Stomach (tissue), 9 donors: ENCODE data around the gene KAZALD1. TPM values are rescaled to one million over a fixed set of nuclear protein-coding genes. Genes with fewer than 3 reads are reported as not detected.
A peak's percentile ranks its signal among the peaks of the same experiment; 100 is the strongest.

Experiments used
- DNase-seq, 2 donors: peaks; one replicate each; pipeline versions ENCODE4 v3.0.0 to v3.0.0-alpha.2; 2013 to 2019
- H3K27ac ChIP-seq, 5 donors: fragments of 200-600 bp in 4 of 5; sonication (generic) in 4 of 5; one replicate each; pipeline ENCODE4 v1.5.1; 2013 to 2019; ENCODE audit warnings: mild to moderate bottlenecking in 1 of 5, moderate library complexity in 1 of 5
- H3K27me3 ChIP-seq, 3 donors: fragments of 200-600 bp; sonication (generic); one replicate each; pipeline ENCODE4 v1.5.1; 2017 to 2019; ENCODE audit warnings: mixed run types in 1 of 3
- H3K36me3 ChIP-seq, 4 donors: fragments of 200-600 bp; sonication (generic); 1 replicate in 3 of 4; 2 replicates in 1 of 4; pipeline ENCODE4 v1.5.1; 2016 to 2019
- H3K4me1 ChIP-seq, 4 donors: fragments of 200-600 bp; sonication (generic); one replicate each; pipeline ENCODE4 v1.5.1; 2016 to 2019
- H3K4me3 ChIP-seq, 4 donors: fragments of 200-600 bp; sonication (generic) in 3 of 4; one replicate each; pipeline ENCODE4 v1.5.1; 2016 to 2019; ENCODE audit warnings: mild to moderate bottlenecking in 1 of 4
- H3K9me3 ChIP-seq, 4 donors: fragments of 200-600 bp; sonication (generic); one replicate each; pipeline ENCODE4 v1.5.1; 2016 to 2019
- CTCF ChIP-seq, 7 experiments: fragments of 450-650 bp in 4 of 7; fragments of 200-600 bp in 3 of 7; sonication (generic) in 3 of 7; IDR thresholded peaks; one replicate each; pipeline ENCODE4 v1.5.1; 2016 to 2019; ENCODE audit warnings: antibody characterized with exemption in 7 of 7, control low read depth in 2 of 7, mild to moderate bottlenecking in 1 of 7
- EP300 ChIP-seq: sonication (generic); formaldehyde crosslinking; IDR thresholded peaks from one replicate; pipeline ENCODE4 v1.6.1; 2017; ENCODE audit warnings: antibody characterized with exemption
- POLR2A ChIP-seq, 4 donors: fragments of 450-650 bp; IDR thresholded peaks; one replicate each; pipeline ENCODE4 v1.6.1; 2016; ENCODE audit warnings: antibody characterized with exemption in 4 of 4, control low read depth in 2 of 4, mild to moderate bottlenecking in 1 of 4, moderate library complexity in 1 of 4
- POLR2AphosphoS5 ChIP-seq, 3 donors: sonication (generic); formaldehyde crosslinking; IDR thresholded peaks; one replicate each; pipeline ENCODE4 v1.6.1; 2016; ENCODE audit warnings: antibody characterized with exemption in 3 of 3
- WGBS, 5 donors: extraction: QIAGEN DNeasy Blood & Tissue Kit in 3 of 5; methylation state at CpG; one replicate each; pipeline versions ENCODE4 v1.1.5 to v1.1.7; 2013 to 2018; 5-methylcytosine and 5-hydroxymethylcytosine counted together
- intact Hi-C: fragments of 100-400 bp; cut with DNase I; formaldehyde crosslinking; loops from one replicate; pipeline ENCODE4 v1.15.1; 2023; ENCODE audit warnings: low total_unique reads
- polyA plus RNA-seq, 3 donors: library from polyadenylated mRNA; stranded (reverse); fragments of 200-250 nt; gene quantifications; one replicate each; pipeline ENCODE4 v1.2.3, GENCODE V29; 2013
- total RNA-seq, 5 donors: library from RNA; depleted of rRNA; stranded (reverse); fragments of >200 nt; gene quantifications; one replicate each; pipeline versions ENCODE4 v1.1.0 to v1.2.3, GENCODE V29; 2014 to 2016
- donor health status: healthy with polysubstance abuse.
- donor health status: Bipolar disorder and iron deficiency.
- donor health status: healthy.

Gene KAZALD1
- total and polyA plus RNA-seq, 8 donors = 2.2 to 35.5 (median 12.0) TPM; not detected in 1

- intact Hi-C loops = no loop called here
- peak in 1 of 2 donors; percentile 52 for DNase-seq
- 50 to 65% (median 62%) methylated on average over 17 to 20 of the region's 20 CpGs for WGBS, 5 donors
- no peaks in the 10 kb centered on the region for H3K9me3 ChIP-seq
- H3K4me1 ChIP-seq = peaks cover 9 to 31% (median 19%) of the 10 kb centered on the region in 4 donors
- no peaks in the 10 kb centered on the region for H3K36me3 ChIP-seq
- H3K27ac ChIP-seq = no peak overlapping the region
- no peak overlapping the region for H3K4me3 ChIP-seq
- TF ChIP-seq EP300 (no peak), POLR2A (IDR thresholded peaks at IDR 0.05) (no peak), CTCF (IDR thresholded peaks at IDR 0.05) (no peak), POLR2AphosphoS5 (IDR thresholded peaks at IDR 0.05) (no peak)
- H3K27me3 ChIP-seq = peaks cover 0 to 51% (median 0%) of the 10 kb centered on the region in 3 donors
These were observed 43.6 kb upstream of the KAZALD1 start for GRCh38 chr10:101018118-101018599.

- Histone ChIP-seq H3K27ac (no peak overlapping the region), H3K4me3 (no peak overlapping the region), H3K27me3 (peaks cover 0 to 51% (median 0%) of the 10 kb centered on the region in 3 donors), H3K9me3 (no peaks in the 10 kb centered on the region), H3K36me3 (no peaks in the 10 kb centered on the region), H3K4me1 (peaks cover 7 to 24% (median 14%) of the 10 kb centered on the region in 4 donors)
- intact Hi-C loops = no loop called here
- DNase-seq = peak; percentile 90 to 92
- 20 to 26% (median 21%) methylated on average over 14 to 45 of the region's 45 CpGs for WGBS, 5 donors
- TF ChIP-seq POLR2A (IDR thresholded peaks at IDR 0.05) (no peak), CTCF (IDR thresholded peaks at IDR 0.05) (peak in 4 of 7 experiments; percentile 48 to 65 (median 56)), EP300 (no peak), POLR2AphosphoS5 (IDR thresholded peaks at IDR 0.05) (no peak)
These were observed 43.0 kb upstream of the KAZALD1 start for GRCh38 chr10:101018600-101019439.

GRCh38 chr10:101019440-101019703 is 42.4 kb upstream of the KAZALD1 start:
- Histone ChIP-seq H3K9me3 (no peaks in the 10 kb centered on the region), H3K4me3 (no peak overlapping the region), H3K36me3 (no peaks in the 10 kb centered on the region), H3K27ac (no peak overlapping the region), H3K4me1 (peaks cover 7 to 19% (median 9%) of the 10 kb centered on the region in 4 donors), H3K27me3 (peaks cover 0 to 51% (median 0%) of the 10 kb centered on the region in 3 donors)
- TF ChIP-seq POLR2AphosphoS5 (IDR thresholded peaks at IDR 0.05) (no peak), EP300 (no peak), CTCF (IDR thresholded peaks at IDR 0.05) (no peak), POLR2A (IDR thresholded peaks at IDR 0.05) (no peak)
- WGBS, 5 donors = 41 to 51% (median 47%) methylated on average over 2 of the region's 2 CpGs
- no peak for DNase-seq
- intact Hi-C loops = no loop called here

- Histone ChIP-seq H3K4me1 (peaks cover 7 to 14% (median 9%) of the 10 kb centered on the region in 4 donors), H3K27ac (no peak overlapping the region), H3K9me3 (no peaks in the 10 kb centered on the region), H3K36me3 (no peaks in the 10 kb centered on the region), H3K27me3 (peaks cover 0 to 48% (median 0%) of the 10 kb centered on the region in 3 donors), H3K4me3 (no peak overlapping the region)
- intact Hi-C loops = no loop called here
- TF ChIP-seq CTCF (IDR thresholded peaks at IDR 0.05) (no peak), POLR2AphosphoS5 (IDR thresholded peaks at IDR 0.05) (no peak), POLR2A (IDR thresholded peaks at IDR 0.05) (no peak), EP300 (no peak)
- WGBS, 5 donors = 80 to 85% (median 81%) methylated on average over 10 of the region's 10 CpGs
- DNase-seq = no peak
These were observed 41.2 kb upstream of the KAZALD1 start for GRCh38 chr10:101020427-101021075.
